ENCODE results near the gene CFLAR.
"Not testable (repeated sequence)": the region's sequence is repeated elsewhere in the genome, so short reads cannot be mapped to it uniquely, and the experiment has no call there.

Gene CFLAR

DNA sequence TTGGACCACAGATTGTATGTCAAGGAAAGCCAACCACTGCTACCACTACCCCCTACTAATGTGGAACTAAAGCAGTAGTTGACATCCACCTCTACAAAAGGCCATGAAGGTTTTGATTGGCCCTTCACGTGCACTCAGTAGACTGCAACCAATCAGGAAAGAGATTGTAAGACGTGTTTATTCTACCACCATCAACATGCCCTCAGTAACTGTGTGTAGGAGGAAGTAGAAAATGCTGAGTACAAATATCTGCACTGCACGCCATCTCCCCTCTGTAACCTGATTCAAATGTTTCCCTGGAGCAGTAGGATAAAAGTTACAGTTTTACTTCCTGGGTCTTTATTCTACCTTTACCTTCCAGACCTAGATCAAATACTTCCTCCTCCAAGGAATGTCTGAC is 64.0 kb downstream of the CFLAR start:
- Histone ChIP-seq H3K36me3 (ENCODE audit: low read length) (no peaks in the 10 kb centered on the region), H3K27me3 (ENCODE audit: low read length) (no peaks in the 10 kb centered on the region), H3K9ac (ENCODE audit: low read length) (no peak overlapping the region), H3K9me2 (replicated peaks; ENCODE audit: insufficient read depth, low read length) (no peaks in the 10 kb centered on the region), H4K20me1 (ENCODE audit: low read depth, low read length) (no peaks in the 10 kb centered on the region), H3K79me2 (ENCODE audit: insufficient read depth, low read length) (no peaks in the 10 kb centered on the region), H3F3A (ENCODE audit: insufficient read depth) (no peaks in the 10 kb centered on the region), H3K4me3 (ENCODE audit: insufficient read depth, low read length, poor library complexity, severe bottlenecking) (no peak overlapping the region), H3K9me3 (ENCODE audit: insufficient read depth, low read length) (no peaks in the 10 kb centered on the region), H3K27ac (ENCODE audit: low read depth, low read length) (no peak overlapping the region), H3K4me2 (ENCODE audit: low read depth, low read length, poor library complexity, severe bottlenecking) (no peak overlapping the region), H2AFZ (ENCODE audit: low read depth, low read length, severe bottlenecking) (no peak overlapping the region)
- TF ChIP-seq EZH2phosphoT487 (conservative IDR thresholded peaks at IDR 0.05; ENCODE audit: low read length): no peak
- TF ChIP-seq, protein P1, sequence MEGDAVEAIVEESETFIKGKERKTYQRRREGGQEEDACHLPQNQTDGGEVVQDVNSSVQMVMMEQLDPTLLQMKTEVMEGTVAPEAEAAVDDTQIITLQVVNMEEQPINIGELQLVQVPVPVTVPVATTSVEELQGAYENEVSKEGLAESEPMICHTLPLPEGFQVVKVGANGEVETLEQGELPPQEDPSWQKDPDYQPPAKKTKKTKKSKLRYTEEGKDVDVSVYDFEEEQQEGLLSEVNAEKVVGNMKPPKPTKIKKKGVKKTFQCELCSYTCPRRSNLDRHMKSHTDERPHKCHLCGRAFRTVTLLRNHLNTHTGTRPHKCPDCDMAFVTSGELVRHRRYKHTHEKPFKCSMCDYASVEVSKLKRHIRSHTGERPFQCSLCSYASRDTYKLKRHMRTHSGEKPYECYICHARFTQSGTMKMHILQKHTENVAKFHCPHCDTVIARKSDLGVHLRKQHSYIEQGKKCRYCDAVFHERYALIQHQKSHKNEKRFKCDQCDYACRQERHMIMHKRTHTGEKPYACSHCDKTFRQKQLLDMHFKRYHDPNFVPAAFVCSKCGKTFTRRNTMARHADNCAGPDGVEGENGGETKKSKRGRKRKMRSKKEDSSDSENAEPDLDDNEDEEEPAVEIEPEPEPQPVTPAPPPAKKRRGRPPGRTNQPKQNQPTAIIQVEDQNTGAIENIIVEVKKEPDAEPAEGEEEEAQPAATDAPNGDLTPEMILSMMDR (IDR thresholded peaks at IDR 0.05; ENCODE audit: insufficient read depth, low read length, poor library complexity, severe bottlenecking): no peak

DNA sequence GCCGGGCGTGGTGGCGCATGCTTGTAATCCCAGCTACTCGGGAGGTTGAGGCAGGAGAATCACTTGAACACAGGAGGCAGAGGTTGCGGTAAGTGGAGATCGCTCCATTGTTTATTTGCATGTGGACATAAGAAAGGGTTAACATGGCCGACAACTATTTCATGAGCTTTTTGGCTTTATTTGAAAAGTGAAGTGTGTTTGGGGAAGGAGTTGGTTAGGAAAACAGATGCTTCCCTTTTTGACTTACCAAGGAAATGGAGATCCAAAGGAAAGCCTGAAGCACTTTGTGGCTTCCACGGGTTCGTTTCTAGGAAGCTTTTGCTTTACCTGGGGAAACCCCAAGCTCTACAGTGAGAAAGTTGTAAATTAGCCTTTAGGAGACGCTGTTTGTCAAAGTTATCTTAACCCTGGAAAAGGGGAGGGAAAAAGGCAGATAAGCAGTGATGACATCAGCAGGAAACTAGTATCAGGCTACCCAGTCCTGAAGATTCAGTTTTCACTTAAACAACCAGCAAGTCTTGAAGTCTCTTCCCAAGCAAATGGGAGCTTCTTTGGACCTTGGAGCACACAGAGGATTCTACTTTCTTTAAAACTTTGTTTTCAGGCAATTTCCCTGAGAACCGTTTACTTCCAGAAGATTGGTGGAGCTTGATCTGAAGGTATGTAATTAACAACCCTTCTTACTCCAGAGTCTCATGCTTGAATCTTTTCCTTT is 66.8 kb downstream of the CFLAR start, which contains the start of gene CASP10:
CASP10 (plus strand) TSS at position 492 of the 715 bp plus-strand sequence. CDS start 2,637 bp downstream, outside the sequence.
- Histone ChIP-seq H3K9me3 (ENCODE audit: insufficient read depth, low read length) (no peaks in the 10 kb centered on the region), H3F3A (ENCODE audit: insufficient read depth) (no peaks in the 10 kb centered on the region), H3K9me2 (replicated peaks; ENCODE audit: insufficient read depth, low read length) (no peaks in the 10 kb centered on the region), H3K36me3 (ENCODE audit: low read length) (no peaks in the 10 kb centered on the region), H3K9ac (ENCODE audit: low read length) (no peak within 1 kb of the TSS), H3K27ac (ENCODE audit: low read depth, low read length) (no peak within 1 kb of the TSS), H3K4me3 (ENCODE audit: insufficient read depth, low read length, poor library complexity, severe bottlenecking) (no peak within 1 kb of the TSS), H3K4me2 (ENCODE audit: low read depth, low read length, poor library complexity, severe bottlenecking) (no peak within 1 kb of the TSS), H3K27me3 (ENCODE audit: low read length) (no peaks in the 10 kb centered on the region), H2AFZ (ENCODE audit: low read depth, low read length, severe bottlenecking) (no peak within 1 kb of the TSS), H3K79me2 (ENCODE audit: insufficient read depth, low read length) (no peaks in the 10 kb centered on the region), H4K20me1 (ENCODE audit: low read depth, low read length) (no peaks in the 10 kb centered on the region)
- no peak for TF ChIP-seq EZH2phosphoT487 (conservative IDR thresholded peaks at IDR 0.05; ENCODE audit: low read length)
- TF ChIP-seq, protein P1 (IDR thresholded peaks at IDR 0.05; ENCODE audit: insufficient read depth, low read length, poor library complexity, severe bottlenecking): no peak

DNA sequence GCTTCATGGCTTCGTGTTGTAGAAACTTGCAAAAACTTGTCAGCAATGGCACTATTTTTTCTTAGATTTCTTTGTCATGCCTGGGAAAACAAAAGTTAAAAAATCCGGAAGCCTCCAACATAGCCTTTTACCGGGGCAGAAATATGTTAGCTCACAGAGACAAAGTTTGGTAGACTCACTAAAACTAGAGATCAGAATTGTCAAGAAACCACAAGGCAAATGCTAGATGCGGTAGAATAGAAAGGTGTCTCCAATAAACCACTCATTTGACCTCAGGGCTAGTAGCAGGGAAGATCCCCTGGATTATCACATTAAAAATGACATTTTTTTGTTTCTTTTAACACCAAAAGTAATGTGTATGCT is 67.4 kb downstream of the CFLAR start:
- Histone ChIP-seq H3K4me3 (ENCODE audit: insufficient read depth, low read length, poor library complexity, severe bottlenecking) (no peak overlapping the region), H3K9me2 (replicated peaks; ENCODE audit: insufficient read depth, low read length) (no peaks in the 10 kb centered on the region), H3K9ac (ENCODE audit: low read length) (no peak overlapping the region), H4K20me1 (ENCODE audit: low read depth, low read length) (no peaks in the 10 kb centered on the region), H3K9me3 (ENCODE audit: insufficient read depth, low read length) (no peaks in the 10 kb centered on the region), H3F3A (ENCODE audit: insufficient read depth) (no peaks in the 10 kb centered on the region), H2AFZ (ENCODE audit: low read depth, low read length, severe bottlenecking) (no peak overlapping the region), H3K4me2 (ENCODE audit: low read depth, low read length, poor library complexity, severe bottlenecking) (no peak overlapping the region), H3K36me3 (ENCODE audit: low read length) (no peaks in the 10 kb centered on the region), H3K27ac (ENCODE audit: low read depth, low read length) (no peak overlapping the region), H3K79me2 (ENCODE audit: insufficient read depth, low read length) (no peaks in the 10 kb centered on the region), H3K27me3 (ENCODE audit: low read length) (no peaks in the 10 kb centered on the region)
- no peak for TF ChIP-seq EZH2phosphoT487 (conservative IDR thresholded peaks at IDR 0.05; ENCODE audit: low read length)
- TF ChIP-seq, protein P1 (IDR thresholded peaks at IDR 0.05; ENCODE audit: insufficient read depth, low read length, poor library complexity, severe bottlenecking): no peak

DNA sequence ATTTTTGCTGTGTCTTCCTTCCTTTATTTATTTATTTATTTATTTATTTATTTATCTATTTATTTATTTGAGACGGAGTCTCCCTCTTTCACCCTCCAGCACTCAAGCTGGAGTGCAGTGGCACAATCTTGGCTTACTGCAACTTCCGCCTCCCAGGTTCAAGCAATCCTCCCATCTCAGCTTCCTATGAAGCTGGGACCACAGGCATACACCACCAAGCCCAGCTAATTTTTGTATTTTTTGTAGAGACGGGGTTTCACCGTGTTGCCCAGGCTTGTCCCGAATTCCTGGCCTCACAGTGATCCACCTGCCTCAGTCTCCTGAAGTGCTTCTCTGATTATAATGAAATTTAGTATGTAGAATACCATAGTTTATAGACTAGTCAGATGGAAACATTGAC is 67.9 kb downstream of the CFLAR start:
- H3K36me3 ChIP-seq (ENCODE audit: low read length); H3K79me2 ChIP-seq (ENCODE audit: insufficient read depth, low read length); H4K20me1 ChIP-seq (ENCODE audit: low read depth, low read length); H3F3A ChIP-seq (ENCODE audit: insufficient read depth); H3K27me3 ChIP-seq (ENCODE audit: low read length); H3K9ac ChIP-seq (ENCODE audit: low read length); H3K27ac ChIP-seq (ENCODE audit: low read depth, low read length); H3K4me2 ChIP-seq (ENCODE audit: low read depth, low read length, poor library complexity, severe bottlenecking); H3K9me3 ChIP-seq (ENCODE audit: insufficient read depth, low read length); H3K4me3 ChIP-seq (ENCODE audit: insufficient read depth, low read length, poor library complexity, severe bottlenecking); H2AFZ ChIP-seq (ENCODE audit: low read depth, low read length, severe bottlenecking); H3K9me2 ChIP-seq (replicated peaks; ENCODE audit: insufficient read depth, low read length): not testable (repeated sequence)

DNA sequence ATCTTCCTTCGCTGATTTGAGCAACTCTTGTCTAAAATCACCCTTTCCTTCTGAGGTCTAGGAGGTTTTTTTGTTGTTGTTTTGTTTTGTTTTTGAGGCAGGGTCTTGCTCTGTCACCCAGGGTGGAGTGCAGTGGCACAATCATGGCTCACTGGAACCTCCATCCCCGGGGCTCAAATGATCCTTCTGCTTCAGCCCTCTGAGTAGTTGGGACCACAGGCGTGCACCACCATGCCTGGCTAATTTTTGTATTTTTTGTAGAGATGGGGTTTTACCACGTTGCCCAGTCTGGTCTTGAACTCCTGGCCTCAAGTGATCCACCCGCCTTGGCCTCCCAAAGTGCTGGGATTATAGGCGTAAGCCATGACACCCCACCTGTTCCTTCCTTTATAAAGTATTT is 68.3 kb downstream of the CFLAR start:
- H3K4me2 ChIP-seq (ENCODE audit: low read depth, low read length, poor library complexity, severe bottlenecking); H3K27ac ChIP-seq (ENCODE audit: low read depth, low read length); H3K9me2 ChIP-seq (replicated peaks; ENCODE audit: insufficient read depth, low read length); H3K9ac ChIP-seq (ENCODE audit: low read length); H3K9me3 ChIP-seq (ENCODE audit: insufficient read depth, low read length); H3K4me3 ChIP-seq (ENCODE audit: insufficient read depth, low read length, poor library complexity, severe bottlenecking); H3K27me3 ChIP-seq (ENCODE audit: low read length); H3K79me2 ChIP-seq (ENCODE audit: insufficient read depth, low read length); H4K20me1 ChIP-seq (ENCODE audit: low read depth, low read length); H3K36me3 ChIP-seq (ENCODE audit: low read length); H3F3A ChIP-seq (ENCODE audit: insufficient read depth); H2AFZ ChIP-seq (ENCODE audit: low read depth, low read length, severe bottlenecking): not testable (repeated sequence)
